KMS-11 (cell line): ENCODE results near the gene BTAF1.

Experiments used
- H2AFZ ChIP-seq: fragments of 200-600 bp; sonication (generic); 2 replicates; pipeline ENCODE4 v1.6.1; 2016; ENCODE audit warnings: antibody characterized with exemption, mixed run types, low read depth
- H3K27ac ChIP-seq: fragments of 200-600 bp; sonication (generic); 2 replicates; pipeline ENCODE4 v1.6.1; 2016; ENCODE audit warnings: mild to moderate bottlenecking, mixed run types
- H3K27me3 ChIP-seq: fragments of 200-600 bp; sonication (generic); 2 replicates; pipeline ENCODE4 v1.6.1; 2017; ENCODE audit warnings: mild to moderate bottlenecking, low read depth, mixed run types, moderate library complexity; ENCODE audit not compliant: insufficient read depth
- H3K36me3 ChIP-seq: fragments of 200-600 bp; sonication (generic); 2 replicates; pipeline ENCODE4 v1.6.1; 2017; ENCODE audit warnings: mild to moderate bottlenecking, mixed run types; ENCODE audit not compliant: insufficient read depth
- H3K4me1 ChIP-seq: fragments of 200-600 bp; sonication (generic); 2 replicates; pipeline ENCODE4 v1.6.1; 2016; ENCODE audit warnings: mild to moderate bottlenecking, low read depth, mixed run types; ENCODE audit not compliant: poor library complexity, severe bottlenecking
- H3K4me2 ChIP-seq: fragments of 200-600 bp; sonication (generic); 2 replicates; pipeline ENCODE4 v1.7.0; 2016; ENCODE audit warnings: mild to moderate bottlenecking, mixed run types
- H3K4me3 ChIP-seq: fragments of 200-600 bp; sonication (generic); IDR thresholded peaks from 2 replicates; pipeline ENCODE4 v1.6.1; 2017; ENCODE audit warnings: low read depth, low read length, mixed read lengths; ENCODE audit not compliant: insufficient read depth
- H3K79me2 ChIP-seq: fragments of 200-600 bp; sonication (generic); 2 replicates; pipeline ENCODE4 v1.6.1; 2016; ENCODE audit warnings: low read depth, mixed run types; ENCODE audit not compliant: insufficient read depth
- H3K9ac ChIP-seq: fragments of 200-600 bp; sonication (generic); 2 replicates; pipeline ENCODE4 v1.6.1; 2016; ENCODE audit warnings: mild to moderate bottlenecking, mixed run types
- H4K20me1 ChIP-seq: fragments of 200-600 bp; sonication (generic); 2 replicates; pipeline ENCODE4 v1.6.1; 2016; ENCODE audit warnings: mild to moderate bottlenecking, mixed run types; ENCODE audit not compliant: insufficient read depth
- CTCF ChIP-seq: fragments of 200-600 bp; sonication (generic); conservative IDR thresholded peaks from 2 replicates; pipeline ENCODE4 v1.6.1; 2017; ENCODE audit warnings: low read depth, mild to moderate bottlenecking, antibody characterized with exemption, low read length, moderate library complexity, mixed read lengths

The BTAF1 gene

GRCh38 chr10:91941426-91941825 lies 17.9 kb downstream of the BTAF1 start:
- Histone ChIP-seq H3K9ac (no peak overlapping the region), H3K27me3 (no peaks in the 10 kb centered on the region), H3K4me1 (no peaks in the 10 kb centered on the region), H3K79me2 (peaks cover 16% of the 10 kb centered on the region), H2AFZ (no peak overlapping the region), H3K4me2 (no peak overlapping the region), H3K4me3 (no peak overlapping the region), H3K27ac (no peak overlapping the region), H4K20me1 (no peaks in the 10 kb centered on the region; the same call in 1 of the 2 replicates), H3K36me3 (no peaks in the 10 kb centered on the region; the same call in 1 of the 2 replicates)
- TF ChIP-seq CTCF, result no peak

GRCh38 chr10:91944880-91945630 lies 21.5 kb downstream of the BTAF1 start:
- H3K4me2 ChIP-seq, result no peak overlapping the region
- no peak overlapping the region for H2AFZ ChIP-seq
- H3K4me3 ChIP-seq, result no peak overlapping the region
- no peak for TF ChIP-seq CTCF
- H3K36me3 ChIP-seq, result no peaks in the 10 kb centered on the region
- H3K4me1 ChIP-seq, result no peaks in the 10 kb centered on the region
- H3K79me2 ChIP-seq, result no peaks in the 10 kb centered on the region; the same call in 1 of the 2 replicates
- no peaks in the 10 kb centered on the region for H3K27me3 ChIP-seq
- no peak overlapping the region for H3K27ac ChIP-seq
- no peaks in the 10 kb centered on the region for H4K20me1 ChIP-seq
- no peak overlapping the region for H3K9ac ChIP-seq

- H3K4me2 ChIP-seq, result no peak overlapping the region
- H3K27me3 ChIP-seq, result no peaks in the 10 kb centered on the region
- no peaks in the 10 kb centered on the region for H4K20me1 ChIP-seq
- TF ChIP-seq CTCF, result no peak
- H3K27ac ChIP-seq, result no peak overlapping the region
- H3K9ac ChIP-seq, result no peak overlapping the region
- H3K36me3 ChIP-seq, result 0 out of 2 replicates have a peak, but pooled peaks cover 2% of the 10 kb centered on the region
- no peaks in the 10 kb centered on the region for H3K4me1 ChIP-seq
- no peaks in the 10 kb centered on the region for H3K79me2 ChIP-seq
- no peak overlapping the region for H2AFZ ChIP-seq
- no peak overlapping the region for H3K4me3 ChIP-seq
Observed at GRCh38 chr10:91953600-91954160, 30.1 kb downstream of the BTAF1 start.

GRCh38 chr10:91955114-91955513 lies 31.5 kb downstream of the BTAF1 start:
- no peaks in the 10 kb centered on the region for H3K79me2 ChIP-seq
- H4K20me1 ChIP-seq, result no peaks in the 10 kb centered on the region
- H3K4me2 ChIP-seq, result no peak overlapping the region
- TF ChIP-seq CTCF, result no peak
- H3K4me3 ChIP-seq, result no peak overlapping the region
- H3K4me1 ChIP-seq, result no peaks in the 10 kb centered on the region
- H2AFZ ChIP-seq, result no peak overlapping the region
- H3K9ac ChIP-seq, result no peak overlapping the region
- no peak overlapping the region for H3K27ac ChIP-seq
- no peaks in the 10 kb centered on the region for H3K27me3 ChIP-seq
- 0 out of 2 replicates have a peak, but pooled peaks cover 9% of the 10 kb centered on the region for H3K36me3 ChIP-seq
